IMR-90 (cell line): ENCODE data around the gene M6PR. TPM values are rescaled to one million over a fixed set of nuclear protein-coding genes. Genes with fewer than 3 reads are reported as not detected.

ENCODE experiments used
- ATAC-seq: fragments of 200-7000 bp; cut with Tn5 transposase; 2 replicates; pipeline ENCODE4 v1.9.1; 2020; ENCODE audit warnings: low read depth, mild to moderate bottlenecking, moderate library complexity
- BruUV-seq: library from RNA; stranded (reverse); fragments of 400-500 nt; replicated peaks from 2 replicates; lab custom pipeline; 2021; lab: Mats Ljungman, UMichigan
- CTCF ChIA-PET: fragments of 300-600 bp; formaldehyde crosslinking; extraction: SDS; loops from one replicate; lab custom pipeline; 2021; ENCODE audit warnings: antibody characterized with exemption; lab: Yijun Ruan, JAX
- POLR2A ChIA-PET: fragments of 300-600 bp; sonication (Branson Sonifier 250); formaldehyde crosslinking; loops from one replicate; lab custom pipeline; 2022; ENCODE audit warnings: antibody characterized with exemption; ENCODE audit not compliant: unreplicated experiment; lab: Charles Lee
- DNase-seq: peaks from one replicate; pipeline ENCODE4 v3.0.0; 2013
- H2AFZ ChIP-seq: replicated peaks from 2 replicates; pipeline ENCODE3; 2013; ENCODE audit warnings: low read length, mild to moderate bottlenecking; ENCODE audit not compliant: poor library complexity
- H2AK5ac ChIP-seq: 2 replicates; pipeline ENCODE4 v1.6.1; 2013; ENCODE audit warnings: low read depth, low read length, inconsistent platforms
- H2AK9ac ChIP-seq: replicated peaks from 2 replicates; pipeline ENCODE3; 2013; ENCODE audit warnings: mild to moderate bottlenecking, low read depth, low read length, moderate library complexity; ENCODE audit not compliant: poor library complexity
- H2BK120ac ChIP-seq: 2 replicates; pipeline ENCODE4 v1.6.1; 2013; ENCODE audit warnings: low read depth, low read length, inconsistent platforms
- H2BK15ac ChIP-seq: 3 replicates; pipeline ENCODE4 v1.6.1; 2013; ENCODE audit warnings: low read depth, low read length, inconsistent platforms
- H2BK20ac ChIP-seq: 2 replicates; pipeline ENCODE4 v1.6.1; 2013; ENCODE audit warnings: low read depth, mild to moderate bottlenecking, inconsistent platforms, low read length, moderate library complexity
- H2BK5ac ChIP-seq: 2 replicates; pipeline ENCODE4 v1.6.1; 2013; ENCODE audit warnings: mild to moderate bottlenecking, low read depth, low read length, inconsistent platforms; ENCODE audit not compliant: poor library complexity, severe bottlenecking
- H3K14ac ChIP-seq: replicated peaks from 2 replicates; pipeline ENCODE4 v1.6.1; 2013; ENCODE audit warnings: low read depth, low read length, inconsistent platforms
- H3K18ac ChIP-seq: 2 replicates; pipeline ENCODE4 v1.6.1; 2013; ENCODE audit warnings: low read depth, low read length, control low read depth
- H3K23ac ChIP-seq: 2 replicates; pipeline ENCODE4 v1.6.1; 2013; ENCODE audit warnings: low read depth, low read length, inconsistent platforms
- H3K27ac ChIP-seq: 2 replicates; pipeline ENCODE4 v1.5.1; 2013; ENCODE audit warnings: mild to moderate bottlenecking, control low read depth, low read length; ENCODE audit not compliant: insufficient read depth
- H3K27me3 ChIP-seq: 2 replicates; pipeline ENCODE4 v1.6.1; 2013; ENCODE audit warnings: low read length; ENCODE audit not compliant: control insufficient read depth, insufficient read depth
- H3K36me3 ChIP-seq: 2 replicates; pipeline ENCODE4 v1.6.1; 2013; ENCODE audit warnings: low read length, mixed read lengths; ENCODE audit not compliant: control insufficient read depth, insufficient read depth
- H3K4ac ChIP-seq: 2 replicates; pipeline ENCODE4 v1.6.1; 2013; ENCODE audit warnings: low read depth, low read length, inconsistent platforms
- H3K4me1 ChIP-seq: 2 replicates; pipeline ENCODE4 v1.6.1; 2013; ENCODE audit warnings: low read length, mixed read lengths; ENCODE audit not compliant: control insufficient read depth, insufficient read depth
- H3K4me2 ChIP-seq: 2 replicates; pipeline ENCODE4 v1.6.1; 2013; ENCODE audit warnings: low read depth, mild to moderate bottlenecking, control low read depth, low read length, moderate library complexity
- H3K4me3 ChIP-seq: 2 replicates; pipeline ENCODE4 v1.5.1; 2013; ENCODE audit warnings: low read depth, mild to moderate bottlenecking, control low read depth, low read length, moderate library complexity; ENCODE audit not compliant: insufficient read depth
- H3K56ac ChIP-seq: 2 replicates; pipeline ENCODE4 v1.6.1; 2013; ENCODE audit warnings: low read length, inconsistent platforms; ENCODE audit not compliant: insufficient read depth; ENCODE audit errors: extremely low read depth
- H3K79me1 ChIP-seq, 2 experiments: 2 replicates each; pipeline ENCODE4 v1.6.1; 2013; ENCODE audit warnings: low read length in 2 of 2, inconsistent platforms in 1 of 2, low read depth in 1 of 2
- H3K9ac ChIP-seq: 2 replicates; pipeline ENCODE4 v1.6.1; 2013; ENCODE audit warnings: low read depth, low read length, control low read depth
- H3K9me1 ChIP-seq: 2 replicates; pipeline ENCODE4 v1.6.1; 2013; ENCODE audit warnings: low read length, inconsistent platforms; ENCODE audit not compliant: insufficient read depth
- H3K9me3 ChIP-seq: 2 replicates; pipeline ENCODE4 v1.6.1; 2013; ENCODE audit warnings: low read length; ENCODE audit not compliant: control insufficient read depth, insufficient read depth
- H4K20me1 ChIP-seq: 2 replicates; pipeline ENCODE4 v1.6.1; 2013; ENCODE audit warnings: low read length, inconsistent platforms; ENCODE audit not compliant: insufficient read depth
- H4K5ac ChIP-seq: 2 replicates; pipeline ENCODE4 v1.6.1; 2013; ENCODE audit warnings: mild to moderate bottlenecking, low read depth, low read length, control low read depth
- H4K8ac ChIP-seq, 2 experiments: 2 replicates each; pipeline ENCODE4 v1.6.1; 2013; ENCODE audit warnings: low read depth in 2 of 2, low read length in 2 of 2, control low read depth in 1 of 2, inconsistent platforms in 1 of 2
- H4K91ac ChIP-seq: 2 replicates; pipeline ENCODE4 v1.6.1; 2013; ENCODE audit warnings: low read depth, low read length, inconsistent platforms; ENCODE audit not compliant: insufficient read depth
- BHLHE40 ChIP-seq: fragments of 150-350 bp; IDR thresholded peaks from 2 replicates; pipeline ENCODE4 v1.6.1; 2016; ENCODE audit warnings: mild to moderate bottlenecking, low read depth, low read length
- CEBPB ChIP-seq: IDR thresholded peaks from 2 replicates; pipeline ENCODE4 v1.6.1; 2012; ENCODE audit warnings: low read depth, low read length, improper control_type of control experiment
- CHD1 ChIP-seq: IDR thresholded peaks from 2 replicates; pipeline ENCODE4 v1.6.1; 2012; ENCODE audit warnings: low read depth, low read length, improper control_type of control experiment
- FOS ChIP-seq: fragments of 150-350 bp; IDR thresholded peaks from 2 replicates; pipeline ENCODE4 v1.6.1; 2016; ENCODE audit warnings: low read depth, low read length
- MAFK ChIP-seq: IDR thresholded peaks from 2 replicates; pipeline ENCODE4 v1.6.1; 2012; ENCODE audit warnings: low read depth, low read length, improper control_type of control experiment
- MAZ ChIP-seq: IDR thresholded peaks from 2 replicates; pipeline ENCODE4 v1.6.1; 2012; ENCODE audit warnings: low read depth, mild to moderate bottlenecking, low read length, improper control_type of control experiment, moderate library complexity, borderline replicate concordance
- MXI1 ChIP-seq: IDR thresholded peaks from 2 replicates; pipeline ENCODE4 v1.6.1; 2012; ENCODE audit warnings: low read depth, mild to moderate bottlenecking, low read length, moderate library complexity, borderline replicate concordance
- NFE2L2 ChIP-seq: fragments of 150-350 bp; IDR thresholded peaks from 2 replicates; pipeline ENCODE4 v1.6.1; 2016; ENCODE audit warnings: low read depth, mild to moderate bottlenecking, low read length
- POLR2A ChIP-seq: IDR thresholded peaks from 2 replicates; pipeline ENCODE4 v1.6.1; 2012; ENCODE audit warnings: mild to moderate bottlenecking, low read depth, low read length
- RAD21 ChIP-seq: IDR thresholded peaks from 2 replicates; pipeline ENCODE4 v1.6.1; 2012; ENCODE audit warnings: low read length, improper control_type of control experiment
- RCOR1 ChIP-seq: IDR thresholded peaks from 2 replicates; pipeline ENCODE4 v1.6.1; 2012; ENCODE audit warnings: mild to moderate bottlenecking, low read length, improper control_type of control experiment; ENCODE audit not compliant: insufficient replicate concordance
- RFX5 ChIP-seq: IDR thresholded peaks from 2 replicates; pipeline ENCODE4 v1.8.0; 2012; ENCODE audit warnings: low read depth, mild to moderate bottlenecking, low read length, moderate library complexity
- SMC3 ChIP-seq: fragments of 150-350 bp; IDR thresholded peaks from 2 replicates; pipeline ENCODE4 v1.6.1; 2016; ENCODE audit warnings: low read depth, mild to moderate bottlenecking, antibody characterized with exemption, low read length, moderate library complexity
- whole genome bisulfite sequencing, 2 experiments: methylation state at CpG; one replicate each; pipeline versions ENCODE4 v1.1.5 to v1.1.7; 2013; ENCODE audit warnings: missing lambda C conversion rate in 2 of 2; ENCODE audit not compliant: insufficient read length in 1 of 2; ENCODE audit errors: extremely low coverage in 2 of 2; 5-methylcytosine and 5-hydroxymethylcytosine counted together
- dilution Hi-C: fragments of 300-500 bp; cut with HindIII; formaldehyde crosslinking; loops from one replicate; pipeline ENCODE4 v1.14.3; 2018; ENCODE audit warnings: low sequenced_read_pairs; ENCODE audit not compliant: unreplicated experiment
- in situ Hi-C: fragments of 300-500 bp; cut with MboI; formaldehyde crosslinking; loops from 3 replicates; pipeline ENCODE4 v1.14.3; 2019; ENCODE audit warnings: low sequenced_read_pairs, inconsistent platforms, mixed read lengths
- intact Hi-C: fragments of 100-400 bp; cut with micrococcal nuclease; formaldehyde crosslinking; loops from 2 replicates; pipeline ENCODE4 v1.10.0; 2022
- polyA plus RNA-seq, 3 experiments: library from polyadenylated mRNA; depleted of rRNA; stranded (reverse); fragments of >200 nt; gene quantifications; 2 replicates each; pipeline ENCODE4 v1.2.3, GENCODE V29; 2012; ENCODE audit warnings: low replicate concordance in 1 of 3
- total RNA-seq: library from RNA; depleted of rRNA; stranded (reverse); fragments of >200 nt; gene quantifications from 2 replicates; pipeline ENCODE4 v1.2.3, GENCODE V29; 2012
- TF ChIP-seq, protein P1 (sequence below): conservative IDR thresholded peaks from 2 replicates; pipeline ENCODE4 v1.5.1; 2012; ENCODE audit warnings: mild to moderate bottlenecking, low read depth, low read length, improper control_type of control experiment
- TF ChIP-seq, protein P2 (sequence below): fragments of 150-350 bp; IDR thresholded peaks from 2 replicates; pipeline ENCODE4 v1.6.1; 2017; ENCODE audit warnings: mild to moderate bottlenecking, antibody characterized with exemption, low read length, low read depth
- TF ChIP-seq, protein P3 (sequence below): fragments of 150-350 bp; IDR thresholded peaks from 2 replicates; pipeline ENCODE4 v1.6.1; 2016; ENCODE audit warnings: low read depth, mild to moderate bottlenecking, low read length, moderate library complexity, borderline replicate concordance

The M6PR gene
- total and polyA plus RNA-seq, 2 of the 4 experiments (the other 2 are of a cell fraction), result 86.6 to 140 TPM

DNA sequence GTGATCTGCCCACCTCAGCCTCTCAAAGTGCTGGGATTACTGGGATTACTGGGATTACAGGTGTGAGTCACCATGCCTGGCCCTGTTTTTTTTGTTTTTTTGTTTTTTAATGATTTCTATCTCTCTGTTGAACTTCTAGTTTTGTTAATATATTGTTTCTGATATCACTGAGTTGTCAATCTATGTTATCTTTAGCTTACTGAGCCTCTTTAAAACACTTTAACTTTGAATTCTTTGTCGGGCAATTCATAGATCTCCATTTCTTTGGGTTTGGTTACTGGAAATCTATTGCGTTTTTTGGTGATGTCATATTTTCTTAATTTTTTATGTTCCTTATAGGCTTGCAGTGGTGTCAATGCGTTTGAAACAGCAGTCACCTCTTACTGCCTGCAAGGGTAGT lies 30.7 kb upstream of the M6PR start:
- no peak overlapping the region for H4K91ac ChIP-seq
- H2AK5ac ChIP-seq, result no peak overlapping the region
- no peak overlapping the region for H3K14ac ChIP-seq
- H3K27ac ChIP-seq, result no peak overlapping the region
- no peak overlapping the region for H2BK20ac ChIP-seq
- no peak overlapping the region for H2AFZ ChIP-seq
- no peak overlapping the region for H4K5ac ChIP-seq
- H3K79me1 ChIP-seq, result no peaks in the 10 kb centered on the region
- ChIA-PET POLR2A (no interaction called here), CTCF (no interaction called here)
- ATAC-seq (no peak), DNase-seq (no peak)
- H3K4me1 ChIP-seq, result no peaks in the 10 kb centered on the region
- H3K9ac ChIP-seq, result no peak overlapping the region
- BruUV-seq, result no TSS peak
- TF ChIP-seq RFX5 (no peak), MXI1 (no peak), CEBPB (no peak), RCOR1 (no peak), BHLHE40 (no peak), NFE2L2 (no peak), FOS (no peak), RAD21 (no peak), MAFK (no peak), CHD1 (no peak), MAZ (no peak), POLR2A (no peak), SMC3 (no peak)
- TF ChIP-seq, protein P1, sequence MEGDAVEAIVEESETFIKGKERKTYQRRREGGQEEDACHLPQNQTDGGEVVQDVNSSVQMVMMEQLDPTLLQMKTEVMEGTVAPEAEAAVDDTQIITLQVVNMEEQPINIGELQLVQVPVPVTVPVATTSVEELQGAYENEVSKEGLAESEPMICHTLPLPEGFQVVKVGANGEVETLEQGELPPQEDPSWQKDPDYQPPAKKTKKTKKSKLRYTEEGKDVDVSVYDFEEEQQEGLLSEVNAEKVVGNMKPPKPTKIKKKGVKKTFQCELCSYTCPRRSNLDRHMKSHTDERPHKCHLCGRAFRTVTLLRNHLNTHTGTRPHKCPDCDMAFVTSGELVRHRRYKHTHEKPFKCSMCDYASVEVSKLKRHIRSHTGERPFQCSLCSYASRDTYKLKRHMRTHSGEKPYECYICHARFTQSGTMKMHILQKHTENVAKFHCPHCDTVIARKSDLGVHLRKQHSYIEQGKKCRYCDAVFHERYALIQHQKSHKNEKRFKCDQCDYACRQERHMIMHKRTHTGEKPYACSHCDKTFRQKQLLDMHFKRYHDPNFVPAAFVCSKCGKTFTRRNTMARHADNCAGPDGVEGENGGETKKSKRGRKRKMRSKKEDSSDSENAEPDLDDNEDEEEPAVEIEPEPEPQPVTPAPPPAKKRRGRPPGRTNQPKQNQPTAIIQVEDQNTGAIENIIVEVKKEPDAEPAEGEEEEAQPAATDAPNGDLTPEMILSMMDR, result no peak
- TF ChIP-seq, protein P2, sequence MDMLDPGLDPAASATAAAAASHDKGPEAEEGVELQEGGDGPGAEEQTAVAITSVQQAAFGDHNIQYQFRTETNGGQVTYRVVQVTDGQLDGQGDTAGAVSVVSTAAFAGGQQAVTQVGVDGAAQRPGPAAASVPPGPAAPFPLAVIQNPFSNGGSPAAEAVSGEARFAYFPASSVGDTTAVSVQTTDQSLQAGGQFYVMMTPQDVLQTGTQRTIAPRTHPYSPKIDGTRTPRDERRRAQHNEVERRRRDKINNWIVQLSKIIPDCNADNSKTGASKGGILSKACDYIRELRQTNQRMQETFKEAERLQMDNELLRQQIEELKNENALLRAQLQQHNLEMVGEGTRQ, result no peak
- TF ChIP-seq, protein P3, sequence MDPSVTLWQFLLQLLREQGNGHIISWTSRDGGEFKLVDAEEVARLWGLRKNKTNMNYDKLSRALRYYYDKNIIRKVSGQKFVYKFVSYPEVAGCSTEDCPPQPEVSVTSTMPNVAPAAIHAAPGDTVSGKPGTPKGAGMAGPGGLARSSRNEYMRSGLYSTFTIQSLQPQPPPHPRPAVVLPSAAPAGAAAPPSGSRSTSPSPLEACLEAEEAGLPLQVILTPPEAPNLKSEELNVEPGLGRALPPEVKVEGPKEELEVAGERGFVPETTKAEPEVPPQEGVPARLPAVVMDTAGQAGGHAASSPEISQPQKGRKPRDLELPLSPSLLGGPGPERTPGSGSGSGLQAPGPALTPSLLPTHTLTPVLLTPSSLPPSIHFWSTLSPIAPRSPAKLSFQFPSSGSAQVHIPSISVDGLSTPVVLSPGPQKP, result no peak
- no peak overlapping the region for H2BK5ac ChIP-seq
- no peak overlapping the region for H3K4me3 ChIP-seq
- in situ Hi-C loops, result no loop called here
- no peak overlapping the region for H3K18ac ChIP-seq
- whole genome bisulfite sequencing, 2 experiments, result 38% methylated on average over 1 of the region's 3 CpGs; no CpG with 5 or more reads in 1 of the 2 experiments
- no peak overlapping the region for H2AK9ac ChIP-seq
- no peak overlapping the region for H4K8ac ChIP-seq
- no peaks in the 10 kb centered on the region for H4K20me1 ChIP-seq
- H3K4ac ChIP-seq, result no peak overlapping the region
- no peaks in the 10 kb centered on the region for H3K36me3 ChIP-seq
- H3K56ac ChIP-seq, result no peak overlapping the region
- no peak overlapping the region for H3K4me2 ChIP-seq
- no peak overlapping the region for H2BK120ac ChIP-seq
- intact Hi-C loops, result no loop called here
- dilution Hi-C loops, result no loop called here
- no peaks in the 10 kb centered on the region for H3K9me3 ChIP-seq
- no peak overlapping the region for H2BK15ac ChIP-seq
- H3K23ac ChIP-seq, result no peak overlapping the region
- H3K27me3 ChIP-seq, result no peaks in the 10 kb centered on the region
- H3K9me1 ChIP-seq, result no peaks in the 10 kb centered on the region
